IPS-18a (cell line): ENCODE results near the gene PLEKHM2.

Experiments used
- H3K27ac ChIP-seq: one replicate; pipeline ENCODE4 v1.5.1; 2013; ENCODE audit warnings: low read length
- H3K27me3 ChIP-seq: one replicate; pipeline ENCODE4 v1.6.1; 2013; ENCODE audit warnings: mild to moderate bottlenecking, low read length; ENCODE audit not compliant: control insufficient read depth, insufficient read depth
- H3K36me3 ChIP-seq: one replicate; pipeline ENCODE4 v1.6.1; 2013; ENCODE audit warnings: low read depth, low read length; ENCODE audit not compliant: control insufficient read depth
- H3K4me1 ChIP-seq: one replicate; pipeline ENCODE4 v1.6.1; 2013; ENCODE audit warnings: low read depth, low read length; ENCODE audit not compliant: control insufficient read depth
- H3K4me3 ChIP-seq: one replicate; pipeline ENCODE4 v1.5.1; 2013; ENCODE audit warnings: low read length
- H3K9ac ChIP-seq: one replicate; pipeline ENCODE4 v1.6.1; 2013; ENCODE audit warnings: mild to moderate bottlenecking, low read length, moderate library complexity
- H3K9me3 ChIP-seq: one replicate; pipeline ENCODE4 v1.6.1; 2013; ENCODE audit warnings: low read depth, low read length; ENCODE audit not compliant: control insufficient read depth

Gene PLEKHM2

DNA sequence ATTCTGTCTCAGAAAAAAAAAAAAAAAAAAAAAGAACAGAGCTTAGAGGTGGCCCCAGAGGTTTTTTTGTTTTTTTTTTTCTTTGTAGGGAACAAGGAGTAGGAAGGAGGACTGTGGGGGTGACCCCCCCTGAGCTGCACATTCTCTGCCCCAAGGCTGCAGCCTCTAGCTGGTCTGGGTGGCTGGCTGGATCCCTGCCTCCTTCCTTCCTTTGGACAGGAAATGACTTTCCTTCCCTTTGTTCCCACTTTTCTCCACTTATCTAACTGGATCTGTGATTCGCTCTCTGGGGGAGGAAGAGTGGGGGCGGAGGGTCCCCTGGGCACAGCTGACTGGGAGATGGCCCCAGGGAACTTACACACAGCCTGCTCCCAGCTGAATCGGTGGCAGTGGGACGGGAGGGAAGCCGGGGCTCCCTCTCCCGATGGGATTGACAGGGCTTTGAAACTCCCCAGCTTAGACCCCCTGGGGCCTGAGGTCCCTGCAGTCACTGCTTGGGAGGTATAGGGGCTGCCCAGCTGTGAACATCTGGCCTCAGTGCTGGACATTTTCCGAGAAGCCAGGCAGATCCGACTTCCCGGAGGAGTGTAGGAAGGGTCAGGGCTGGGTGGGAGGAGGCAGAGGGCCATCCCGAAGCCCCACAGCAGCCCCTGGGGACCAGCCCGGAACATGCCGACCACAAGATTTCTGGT lies 76.5 kb downstream of the PLEKHM2 start:
- H3K27ac ChIP-seq: no peak overlapping the region
- H3K9me3 ChIP-seq: no peaks in the 10 kb centered on the region
- H3K27me3 ChIP-seq: peaks cover 6% of the 10 kb centered on the region
- H3K36me3 ChIP-seq: peaks cover 11% of the 10 kb centered on the region
- H3K4me3 ChIP-seq: peak overlapping the region; percentile 32
- peak overlapping the region; percentile 21 for H3K9ac ChIP-seq
- peaks cover 22% of the 10 kb centered on the region for H3K4me1 ChIP-seq

DNA sequence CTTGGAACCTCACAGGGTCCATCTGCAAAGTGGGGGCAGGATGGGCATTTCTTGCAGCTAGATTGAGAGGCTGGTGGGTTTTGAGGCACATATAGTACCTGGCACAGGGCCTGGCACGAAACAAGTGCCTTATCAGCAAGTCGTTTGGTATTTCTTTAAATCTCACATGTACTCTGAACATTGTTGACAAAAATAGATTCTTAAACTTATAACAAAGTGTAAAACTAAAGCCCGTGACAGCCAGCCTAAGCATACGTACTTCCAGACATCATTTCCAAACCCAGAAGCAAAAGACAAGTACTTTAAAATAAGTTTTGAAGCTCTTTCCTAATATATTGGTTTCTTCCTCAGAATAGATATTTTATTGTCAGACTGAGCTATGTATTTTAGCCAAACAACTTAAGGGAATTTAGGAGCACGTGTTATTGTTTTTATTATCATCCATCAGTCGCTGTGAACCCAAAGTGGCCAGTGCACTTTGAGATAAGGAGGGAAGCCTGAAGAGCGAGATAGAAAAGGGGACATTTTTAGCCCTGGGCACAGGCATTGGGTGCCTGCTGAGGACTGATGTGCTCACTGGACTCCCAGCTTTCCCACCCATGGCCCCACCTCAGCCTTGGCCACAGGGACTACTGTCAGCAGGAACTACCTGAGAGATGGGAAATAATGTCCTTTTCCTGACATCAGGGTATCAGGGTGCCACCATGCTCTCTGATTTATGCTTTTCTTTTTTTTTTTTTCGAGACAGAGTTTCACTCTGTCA lies 77.4 kb downstream of the PLEKHM2 start:
- no peak overlapping the region for H3K4me3 ChIP-seq
- H3K9me3 ChIP-seq: no peaks in the 10 kb centered on the region
- H3K27me3 ChIP-seq: peaks cover 3% of the 10 kb centered on the region
- peaks cover 15% of the 10 kb centered on the region for H3K4me1 ChIP-seq
- no peak overlapping the region for H3K27ac ChIP-seq
- H3K36me3 ChIP-seq: peaks cover 16% of the 10 kb centered on the region
- no peak overlapping the region for H3K9ac ChIP-seq

DNA sequence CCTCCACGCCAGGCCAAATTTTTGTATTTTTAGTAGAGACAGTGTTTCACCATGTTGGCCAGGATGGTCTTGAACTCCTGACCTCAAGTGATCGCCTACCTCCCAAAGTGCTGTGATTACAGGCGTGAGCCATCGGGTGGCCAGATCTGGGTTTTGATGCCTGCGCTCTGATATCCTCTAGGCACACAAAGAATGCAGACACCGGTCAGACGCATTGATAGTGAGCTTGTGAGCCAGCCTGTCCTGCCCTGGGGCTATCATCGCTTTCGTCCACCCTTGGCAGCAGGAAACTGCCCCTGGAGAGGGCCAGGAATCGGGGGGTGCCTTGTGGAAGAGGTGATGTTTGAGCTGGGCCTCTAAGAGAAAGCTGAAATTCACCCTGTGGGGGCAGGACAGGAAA lies 78.4 kb downstream of the PLEKHM2 start:
- Histone ChIP-seq H3K36me3 (peaks cover 22% of the 10 kb centered on the region), H3K9me3 (no peaks in the 10 kb centered on the region), H3K4me1 (peaks cover 12% of the 10 kb centered on the region), H3K9ac (no peak overlapping the region), H3K27me3 (no peaks in the 10 kb centered on the region), H3K27ac (no peak overlapping the region), H3K4me3 (no peak overlapping the region)

DNA sequence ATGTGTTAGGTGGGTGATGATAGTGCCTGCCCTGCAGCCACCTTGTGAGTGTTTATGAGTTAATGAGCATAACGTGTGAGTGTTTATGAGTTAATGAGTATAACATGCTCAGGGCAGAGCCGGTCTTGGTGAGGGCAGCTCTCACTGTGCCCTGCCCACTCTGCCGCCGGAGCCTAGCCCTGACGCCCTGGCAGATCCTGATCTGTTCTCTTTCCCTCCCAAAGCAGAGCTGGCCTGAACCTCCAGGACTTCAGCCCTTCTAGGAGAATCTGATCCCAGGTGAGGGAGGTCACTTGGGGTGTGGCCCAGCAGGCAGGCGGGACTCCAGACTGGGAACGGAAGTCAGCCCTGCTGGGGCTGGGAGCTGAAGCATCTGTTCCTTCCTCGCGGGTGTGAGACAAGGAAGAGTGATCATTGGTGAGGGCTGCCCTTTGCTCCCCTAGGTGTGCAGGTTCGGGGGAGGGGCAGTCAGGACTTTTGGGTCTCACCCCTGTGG lies 80.2 kb downstream of the PLEKHM2 start:
- Histone ChIP-seq H3K36me3 (peaks cover 37% of the 10 kb centered on the region), H3K27ac (no peak overlapping the region), H3K9ac (no peak overlapping the region), H3K4me3 (no peak overlapping the region), H3K27me3 (no peaks in the 10 kb centered on the region), H3K4me1 (peaks cover 6% of the 10 kb centered on the region), H3K9me3 (no peaks in the 10 kb centered on the region)

DNA sequence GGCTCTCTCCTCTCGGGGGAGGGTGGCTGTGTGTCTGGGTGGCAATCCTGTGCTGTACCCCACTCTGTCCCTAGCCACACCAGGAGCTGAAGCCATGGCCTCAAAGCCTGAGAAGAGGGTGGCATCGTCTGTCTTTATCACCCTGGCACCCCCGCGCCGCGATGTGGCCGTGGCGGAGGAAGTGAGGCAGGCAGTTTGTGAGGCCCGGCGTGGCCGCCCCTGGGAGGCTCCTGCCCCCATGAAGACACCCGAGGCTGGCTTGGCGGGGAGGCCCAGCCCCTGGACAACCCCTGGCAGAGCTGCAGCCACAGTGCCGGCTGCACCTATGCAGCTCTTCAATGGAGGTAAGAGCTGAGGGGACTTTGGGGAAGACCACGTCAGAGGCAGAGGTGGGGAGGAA lies 80.8 kb downstream of the PLEKHM2 start:
- Histone ChIP-seq H3K9me3 (no peaks in the 10 kb centered on the region), H3K27me3 (no peaks in the 10 kb centered on the region), H3K4me1 (peaks cover 6% of the 10 kb centered on the region), H3K36me3 (peaks cover 38% of the 10 kb centered on the region), H3K4me3 (no peak overlapping the region), H3K9ac (no peak overlapping the region), H3K27ac (no peak overlapping the region)

DNA sequence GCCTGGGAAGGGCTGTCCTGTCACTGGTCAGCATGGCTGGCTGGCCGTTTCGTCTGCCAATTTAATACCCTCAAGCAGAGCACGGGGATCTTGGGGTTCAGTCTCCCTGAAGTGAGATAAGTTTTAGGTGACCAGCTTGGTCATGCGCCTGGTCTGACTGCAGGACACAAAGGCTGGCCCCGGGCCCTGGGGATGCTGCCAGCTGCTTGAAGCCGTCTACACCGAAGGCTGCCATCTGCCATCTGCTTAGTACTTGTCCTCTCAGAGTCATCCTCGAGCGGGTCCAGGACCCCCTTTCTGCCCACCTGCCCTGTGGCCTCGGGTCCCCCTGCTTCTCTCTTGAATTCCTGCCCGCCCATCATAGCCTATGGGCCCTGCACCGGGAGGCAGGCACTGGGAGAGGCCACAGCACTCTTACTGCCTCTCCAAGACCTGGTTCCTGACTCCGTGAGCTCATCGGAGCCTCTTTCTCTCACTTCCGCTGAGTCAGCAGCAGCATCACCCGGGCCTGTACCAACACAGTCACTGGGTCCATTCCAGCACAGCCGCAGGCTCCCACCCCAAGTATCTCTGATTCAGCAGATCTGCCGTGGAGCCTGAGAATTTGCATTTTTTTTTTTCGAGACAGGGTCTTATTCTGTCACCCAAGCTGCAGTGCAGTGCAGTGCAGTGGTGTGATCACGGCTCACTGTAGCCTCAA lies 81.5 kb downstream of the PLEKHM2 start:
- Histone ChIP-seq H3K9me3 (no peaks in the 10 kb centered on the region), H3K4me3 (no peak overlapping the region), H3K36me3 (peaks cover 45% of the 10 kb centered on the region), H3K27me3 (no peaks in the 10 kb centered on the region), H3K4me1 (peaks cover 6% of the 10 kb centered on the region), H3K27ac (no peak overlapping the region), H3K9ac (no peak overlapping the region)

DNA sequence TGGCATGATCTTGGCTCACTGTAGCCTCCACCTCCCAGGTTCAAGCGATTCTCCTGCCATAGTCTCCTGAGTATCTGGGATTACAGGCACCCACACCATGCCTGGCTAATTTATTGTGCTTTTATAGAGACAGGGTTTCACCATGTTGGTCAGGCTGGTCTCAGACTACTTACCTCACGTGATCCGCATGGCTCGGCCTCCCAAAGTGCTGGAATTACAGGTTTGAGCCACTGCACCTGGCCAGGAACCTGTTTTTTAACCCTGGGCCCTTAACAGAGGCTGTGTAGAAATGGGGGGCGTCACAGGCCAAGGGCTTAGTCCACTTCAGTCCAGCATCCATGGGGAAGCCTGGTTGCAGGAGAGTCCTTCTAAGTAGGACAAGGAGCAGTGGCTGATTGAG lies 83.8 kb downstream of the PLEKHM2 start:
- H3K27me3 ChIP-seq: no peaks in the 10 kb centered on the region
- H3K27ac ChIP-seq: no peak overlapping the region
- H3K36me3 ChIP-seq: peaks cover 61% of the 10 kb centered on the region
- H3K4me3 ChIP-seq: no peak overlapping the region
- no peaks in the 10 kb centered on the region for H3K4me1 ChIP-seq
- no peaks in the 10 kb centered on the region for H3K9me3 ChIP-seq
- no peak overlapping the region for H3K9ac ChIP-seq

DNA sequence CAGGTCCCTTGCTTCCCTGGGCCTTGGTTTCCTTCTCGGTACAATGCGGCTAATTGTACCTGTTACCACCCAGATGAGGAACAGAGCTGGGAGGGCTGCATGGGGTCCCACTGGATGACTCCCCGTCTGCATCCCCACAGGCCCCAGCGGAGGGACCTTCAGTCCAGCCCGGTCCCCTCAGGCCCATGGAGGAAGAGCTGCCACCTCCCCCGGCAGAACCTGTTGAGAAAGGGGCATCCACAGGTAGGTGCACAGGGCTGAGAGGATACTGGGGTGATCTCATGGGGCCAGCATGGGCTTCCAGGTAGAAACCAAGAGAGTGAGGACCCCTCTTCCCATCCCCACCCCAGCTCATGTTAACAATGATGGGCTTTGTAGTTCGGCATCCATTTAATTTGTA lies 84.3 kb downstream of the PLEKHM2 start:
- H3K4me1 ChIP-seq: no peaks in the 10 kb centered on the region
- no peak overlapping the region for H3K9ac ChIP-seq
- H3K9me3 ChIP-seq: no peaks in the 10 kb centered on the region
- no peaks in the 10 kb centered on the region for H3K27me3 ChIP-seq
- peaks cover 62% of the 10 kb centered on the region for H3K36me3 ChIP-seq
- H3K4me3 ChIP-seq: no peak overlapping the region
- no peak overlapping the region for H3K27ac ChIP-seq

DNA sequence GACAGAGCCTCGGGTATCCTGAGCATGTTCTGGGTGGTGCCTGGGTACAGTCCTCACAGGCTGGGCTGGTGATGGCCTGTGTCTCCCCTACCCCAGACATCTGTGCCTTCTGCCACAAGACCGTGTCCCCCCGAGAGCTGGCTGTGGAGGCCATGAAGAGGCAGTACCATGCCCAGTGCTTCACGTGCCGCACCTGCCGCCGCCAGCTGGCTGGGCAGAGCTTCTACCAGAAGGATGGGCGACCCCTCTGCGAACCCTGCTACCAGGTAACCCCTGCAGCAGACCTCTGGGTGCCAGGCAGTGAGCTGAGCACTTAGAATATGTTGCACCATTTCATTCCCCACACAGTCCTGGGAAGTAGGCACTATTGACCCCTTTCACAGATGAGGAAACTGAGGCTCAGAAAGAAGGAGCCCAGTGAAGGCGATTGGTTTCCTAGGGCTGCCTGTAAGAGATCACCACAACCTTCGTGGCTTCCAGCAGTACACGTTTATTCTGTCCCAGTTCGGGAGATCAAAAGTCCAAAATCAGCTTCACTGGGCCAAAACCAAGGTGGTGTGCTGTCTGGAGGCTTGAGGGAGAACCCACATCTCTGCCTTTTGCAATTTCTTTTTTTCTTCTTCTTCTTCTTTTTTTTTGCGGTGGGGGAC lies 86.3 kb downstream of the PLEKHM2 start:
- H3K27me3 ChIP-seq: no peaks in the 10 kb centered on the region
- no peaks in the 10 kb centered on the region for H3K9me3 ChIP-seq
- H3K36me3 ChIP-seq: peaks cover 67% of the 10 kb centered on the region
- no peak overlapping the region for H3K27ac ChIP-seq
- no peak overlapping the region for H3K9ac ChIP-seq
- H3K4me3 ChIP-seq: no peak overlapping the region
- H3K4me1 ChIP-seq: no peaks in the 10 kb centered on the region

DNA sequence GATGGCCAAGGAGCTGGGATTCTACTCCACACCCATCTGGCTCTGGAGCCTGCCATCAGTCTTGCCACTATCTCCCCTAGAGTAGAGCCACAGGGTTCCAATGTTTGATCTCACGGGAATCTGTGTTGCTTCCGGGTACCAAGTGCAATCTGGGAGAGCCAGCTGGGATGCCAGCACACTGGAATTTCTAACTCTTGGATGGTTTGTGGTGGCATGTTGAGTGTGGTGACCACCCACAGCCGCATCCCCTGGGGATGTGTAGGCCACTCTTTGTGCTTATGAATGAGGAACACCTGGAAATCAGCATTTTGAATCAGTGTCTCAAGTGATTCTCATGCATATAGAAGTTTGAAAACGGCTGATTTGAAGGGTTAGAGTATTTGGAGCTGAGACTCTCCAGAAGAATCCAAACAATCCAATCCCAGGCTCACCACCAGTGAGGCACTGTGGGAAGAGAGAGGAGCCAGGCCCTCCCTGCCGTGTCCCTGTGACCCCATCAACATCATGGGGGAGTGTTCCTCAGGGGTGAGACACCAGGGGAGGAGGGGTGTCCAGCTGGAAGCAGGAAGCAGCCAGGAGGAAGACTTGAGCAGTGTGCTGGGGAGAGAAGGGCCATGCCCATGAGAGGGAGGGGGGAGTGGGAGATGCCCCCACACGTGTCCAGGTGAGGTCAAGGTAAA lies 87.9 kb downstream of the PLEKHM2 start:
- Histone ChIP-seq H3K27ac (no peak overlapping the region), H3K27me3 (no peaks in the 10 kb centered on the region), H3K4me3 (no peak overlapping the region), H3K36me3 (peaks cover 69% of the 10 kb centered on the region), H3K9me3 (no peaks in the 10 kb centered on the region), H3K4me1 (no peaks in the 10 kb centered on the region), H3K9ac (no peak overlapping the region)

DNA sequence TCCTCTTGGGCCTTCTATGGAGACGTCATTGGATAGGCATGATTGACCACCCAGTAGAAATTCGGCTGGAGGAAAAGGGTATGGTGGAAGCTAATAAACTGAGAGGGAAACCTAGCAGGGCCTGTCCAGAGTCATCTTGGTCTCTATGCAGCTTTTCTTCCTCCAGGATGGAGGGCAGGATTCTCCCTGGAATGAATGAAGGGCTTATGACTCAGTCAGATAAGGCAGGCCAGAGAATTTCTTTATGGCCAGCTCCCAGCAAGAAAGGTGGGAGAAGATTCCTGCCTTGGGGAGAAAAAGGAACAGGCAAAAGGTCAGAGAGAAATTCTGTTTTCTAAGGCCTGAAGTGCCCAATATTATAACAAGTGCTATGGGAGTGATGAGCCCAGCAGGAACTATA lies 91.6 kb downstream of the PLEKHM2 start:
- H3K27me3 ChIP-seq: no peaks in the 10 kb centered on the region
- no peak overlapping the region for H3K27ac ChIP-seq
- H3K36me3 ChIP-seq: peaks cover 66% of the 10 kb centered on the region
- no peaks in the 10 kb centered on the region for H3K4me1 ChIP-seq
- no peak overlapping the region for H3K4me3 ChIP-seq
- H3K9ac ChIP-seq: no peak overlapping the region
- H3K9me3 ChIP-seq: no peaks in the 10 kb centered on the region
